Mesenchymal stem cell (in vitro differentiated cells and primary cell): Measurements from ENCODE around the gene JAKMIP1.

ENCODE experiments used
- DNase-seq: peaks from one replicate; pipeline ENCODE4 v3.0.0-alpha.2; 2013
- H2AFZ ChIP-seq: one replicate; pipeline ENCODE4 v1.6.1; 2013; ENCODE audit warnings: low read depth, mild to moderate bottlenecking, control low read depth, inconsistent platforms, low read length, moderate library complexity
- H2AK5ac ChIP-seq: 2 replicates; pipeline ENCODE4 v1.6.1; 2013; ENCODE audit warnings: low read length, moderate library complexity, mild to moderate bottlenecking, inconsistent platforms; ENCODE audit not compliant: severe bottlenecking
- H2BK120ac ChIP-seq: one replicate; pipeline ENCODE4 v1.6.1; 2013; ENCODE audit warnings: low read depth, mild to moderate bottlenecking, inconsistent platforms, low read length, moderate library complexity
- H2BK12ac ChIP-seq, 2 experiments: one replicate each; pipeline ENCODE4 v1.6.1; 2013; ENCODE audit warnings: inconsistent platforms in 2 of 2, low read length in 2 of 2, mild to moderate bottlenecking in 2 of 2, moderate library complexity in 2 of 2, control low read depth in 1 of 2
- H2BK15ac ChIP-seq: one replicate; pipeline ENCODE4 v1.6.1; 2013; ENCODE audit warnings: mild to moderate bottlenecking, low read depth, inconsistent platforms; ENCODE audit not compliant: poor library complexity, severe bottlenecking
- H2BK5ac ChIP-seq: 2 replicates; pipeline ENCODE4 v1.6.1; 2013; ENCODE audit warnings: low read depth, mild to moderate bottlenecking, low read length, control low read depth, inconsistent platforms; ENCODE audit not compliant: poor library complexity, severe bottlenecking
- H3K14ac ChIP-seq, 2 experiments: one replicate each; pipeline ENCODE4 v1.6.1; 2013; ENCODE audit warnings: inconsistent platforms in 2 of 2, low read length in 2 of 2, control low read depth in 1 of 2, mild to moderate bottlenecking in 1 of 2, moderate library complexity in 1 of 2
- H3K18ac ChIP-seq, 2 experiments: one replicate each; pipeline ENCODE4 v1.6.1; 2013; ENCODE audit warnings: inconsistent platforms in 2 of 2, low read length in 2 of 2, control low read depth in 1 of 2, low read depth in 1 of 2, mild to moderate bottlenecking in 1 of 2
- H3K23ac ChIP-seq, 2 experiments: one replicate each; pipeline ENCODE4 v1.6.1; 2013; ENCODE audit warnings: inconsistent platforms in 2 of 2, low read length in 2 of 2, mild to moderate bottlenecking in 2 of 2, moderate library complexity in 2 of 2, control low read depth in 1 of 2
- H3K27ac ChIP-seq: 2 replicates; pipeline ENCODE4 v1.5.1; 2013; ENCODE audit warnings: mild to moderate bottlenecking, moderate library complexity, low read length, control low read depth, inconsistent platforms; ENCODE audit not compliant: poor library complexity, severe bottlenecking
- H3K27me3 ChIP-seq, 2 experiments: 2 replicates each; pipeline versions ENCODE4 v1.6.1 to v1.7.0; 2013; ENCODE audit warnings: low read length in 2 of 2, mild to moderate bottlenecking in 2 of 2, moderate library complexity in 2 of 2, control low read depth in 1 of 2, inconsistent platforms in 1 of 2; ENCODE audit not compliant: control insufficient read depth in 1 of 2, insufficient read depth in 1 of 2
- H3K36me3 ChIP-seq, 2 experiments: 2 replicates each; pipeline versions ENCODE4 v1.6.1 to v1.7.0; 2013; ENCODE audit warnings: low read length in 2 of 2, control low read depth in 1 of 2, inconsistent platforms in 1 of 2, low read depth in 1 of 2, mild to moderate bottlenecking in 1 of 2; ENCODE audit not compliant: insufficient read depth in 2 of 2, control insufficient read depth in 1 of 2
- H3K4ac ChIP-seq, 2 experiments: one replicate each; pipeline ENCODE4 v1.6.1; 2013; ENCODE audit warnings: inconsistent platforms in 2 of 2, low read length in 2 of 2, mild to moderate bottlenecking in 2 of 2, moderate library complexity in 2 of 2, control low read depth in 1 of 2, low read depth in 1 of 2
- H3K4me1 ChIP-seq: 2 replicates; pipeline ENCODE4 v1.6.1; 2013; ENCODE audit warnings: low read depth, low read length, control low read depth; ENCODE audit not compliant: control insufficient read depth, insufficient read depth
- H3K4me2 ChIP-seq: 2 replicates; pipeline ENCODE4 v1.6.1; 2013; ENCODE audit warnings: low read length, mild to moderate bottlenecking, inconsistent platforms; ENCODE audit not compliant: poor library complexity, severe bottlenecking
- H3K4me3 ChIP-seq, 2 experiments: 2 replicates each; pipeline versions ENCODE4 v1.5.1 to v1.7.0; 2013; ENCODE audit warnings: low read length in 2 of 2, mild to moderate bottlenecking in 2 of 2, control low read depth in 1 of 2, low read depth in 1 of 2; ENCODE audit not compliant: insufficient read depth in 1 of 2
- H3K79me1 ChIP-seq: replicated peaks from 2 replicates; pipeline ENCODE4 v1.6.1; 2013; ENCODE audit warnings: mild to moderate bottlenecking, control low read depth, low read length, inconsistent platforms; ENCODE audit not compliant: poor library complexity, severe bottlenecking
- H3K9ac ChIP-seq: 2 replicates; pipeline ENCODE4 v1.7.0; 2013; ENCODE audit warnings: mild to moderate bottlenecking, low read length, moderate library complexity
- H3K9me3 ChIP-seq: 2 replicates; pipeline ENCODE4 v1.7.0; 2013; ENCODE audit warnings: mild to moderate bottlenecking, low read length; ENCODE audit not compliant: control insufficient read depth
- H4K8ac ChIP-seq: one replicate; pipeline ENCODE4 v1.6.1; 2013; ENCODE audit warnings: inconsistent platforms, mild to moderate bottlenecking, low read length, moderate library complexity
- H4K91ac ChIP-seq: one replicate; pipeline ENCODE4 v1.6.1; 2013; ENCODE audit warnings: mild to moderate bottlenecking, low read length, inconsistent platforms
- WGBS: methylation state at CpG from one replicate; pipeline ENCODE4 v1.1.7; 2013; ENCODE audit warnings: mixed read lengths; 5-methylcytosine and 5-hydroxymethylcytosine counted together

Gene JAKMIP1

GRCh38 chr4:6017030-6017429 is 183.3 kb downstream of the JAKMIP1 start:
- no peaks in the 10 kb centered on the region for H3K79me1 ChIP-seq
- no peak overlapping the region for H3K27ac ChIP-seq
- H2AK5ac ChIP-seq, result no peak overlapping the region
- DNase-seq, result no peak
- H3K9ac ChIP-seq, result no peak overlapping the region
- no peak overlapping the region for H3K18ac ChIP-seq
- 73% methylated on average over 10 of the region's 10 CpGs for WGBS
- H3K4me1 ChIP-seq, result no peaks in the 10 kb centered on the region
- H2BK15ac ChIP-seq, result no peak overlapping the region
- no peak overlapping the region for H2BK5ac ChIP-seq
- H3K4me2 ChIP-seq, result no peak overlapping the region
- no peak overlapping the region for H4K8ac ChIP-seq
- H3K27me3 ChIP-seq, result peaks cover 9 to 43% of the 10 kb centered on the region in 2 experiments
- no peak overlapping the region for H4K91ac ChIP-seq
- no peaks in the 10 kb centered on the region for H3K36me3 ChIP-seq
- H3K4ac ChIP-seq, result no peak overlapping the region
- H2BK120ac ChIP-seq, result no peak overlapping the region
- H3K23ac ChIP-seq, result no peak overlapping the region
- H2AFZ ChIP-seq, result no peak overlapping the region
- no peak overlapping the region for H2BK12ac ChIP-seq
- H3K14ac ChIP-seq, result no peak overlapping the region
- H3K9me3 ChIP-seq, result no peaks in the 10 kb centered on the region
- H3K4me3 ChIP-seq, result no peak overlapping the region

GRCh38 chr4:6013564-6013963 is 186.8 kb downstream of the JAKMIP1 start:
- Histone ChIP-seq H3K4me2 (no peak overlapping the region), H3K27me3 (peaks cover 20 to 58% of the 10 kb centered on the region in 2 experiments), H3K23ac (no peak overlapping the region), H3K36me3 (no peaks in the 10 kb centered on the region), H2AK5ac (no peak overlapping the region), H3K4ac (no peak overlapping the region), H3K18ac (no peak overlapping the region), H2BK12ac (no peak overlapping the region), H4K8ac (no peak overlapping the region), H2AFZ (no peak overlapping the region), H2BK5ac (no peak overlapping the region), H2BK120ac (no peak overlapping the region), H3K9ac (no peak overlapping the region), H3K79me1 (no peaks in the 10 kb centered on the region), H3K4me1 (no peaks in the 10 kb centered on the region), H3K27ac (no peak overlapping the region), H2BK15ac (no peak overlapping the region), H3K9me3 (no peaks in the 10 kb centered on the region), H3K14ac (no peak overlapping the region), H3K4me3 (no peak overlapping the region), H4K91ac (no peak overlapping the region)
- DNase-seq, result no peak
- WGBS, result 89% methylated on average over 12 of the region's 12 CpGs

GRCh38 chr4:6012200-6012599 is 188.1 kb downstream of the JAKMIP1 start:
- H2BK15ac ChIP-seq, result no peak overlapping the region
- no peaks in the 10 kb centered on the region for H3K36me3 ChIP-seq
- no peak overlapping the region for H3K23ac ChIP-seq
- no peak overlapping the region for H2AFZ ChIP-seq
- DNase-seq, result no peak
- no peak overlapping the region for H2BK12ac ChIP-seq
- no peak overlapping the region for H3K9ac ChIP-seq
- no peak overlapping the region for H3K27ac ChIP-seq
- H4K8ac ChIP-seq, result no peak overlapping the region
- H3K4me1 ChIP-seq, result no peaks in the 10 kb centered on the region
- no peak overlapping the region for H2BK5ac ChIP-seq
- H3K4me3 ChIP-seq, result no peak overlapping the region
- H3K27me3 ChIP-seq, result peaks cover 24 to 51% of the 10 kb centered on the region in 2 experiments
- no peaks in the 10 kb centered on the region for H3K9me3 ChIP-seq
- no peak overlapping the region for H3K18ac ChIP-seq
- H3K4ac ChIP-seq, result no peak overlapping the region
- H2AK5ac ChIP-seq, result no peak overlapping the region
- 90% methylated on average over 4 of the region's 5 CpGs for WGBS
- no peaks in the 10 kb centered on the region for H3K79me1 ChIP-seq
- H4K91ac ChIP-seq, result no peak overlapping the region
- no peak overlapping the region for H2BK120ac ChIP-seq
- no peak overlapping the region for H3K4me2 ChIP-seq
- H3K14ac ChIP-seq, result no peak overlapping the region

GRCh38 chr4:6011686-6012085 is 188.7 kb downstream of the JAKMIP1 start:
- 61% methylated on average over 8 of the region's 8 CpGs for WGBS
- no peaks in the 10 kb centered on the region for H3K4me1 ChIP-seq

More at GRCh38 chr4:6011686-6012085, 188.7 kb downstream of the JAKMIP1 start:
- no peak overlapping the region for H3K4ac ChIP-seq
- no peaks in the 10 kb centered on the region for H3K9me3 ChIP-seq
- peaks cover 28 to 55% of the 10 kb centered on the region in 2 experiments for H3K27me3 ChIP-seq
- H4K8ac ChIP-seq, result no peak overlapping the region
- H3K36me3 ChIP-seq, result no peaks in the 10 kb centered on the region
- no peaks in the 10 kb centered on the region for H3K79me1 ChIP-seq
- H2BK15ac ChIP-seq, result no peak overlapping the region
- no peak overlapping the region for H2BK12ac ChIP-seq
- H3K23ac ChIP-seq, result no peak overlapping the region
- no peak overlapping the region for H3K27ac ChIP-seq
- H2AK5ac ChIP-seq, result no peak overlapping the region
- H3K4me3 ChIP-seq, result no peak overlapping the region
- H2BK5ac ChIP-seq, result no peak overlapping the region
- H3K4me2 ChIP-seq, result no peak overlapping the region
- H3K18ac ChIP-seq, result no peak overlapping the region
- no peak overlapping the region for H3K9ac ChIP-seq
- no peak overlapping the region for H3K14ac ChIP-seq
- no peak for DNase-seq
- H2AFZ ChIP-seq, result no peak overlapping the region
- no peak overlapping the region for H2BK120ac ChIP-seq
- H4K91ac ChIP-seq, result no peak overlapping the region
